ENCODE results near the gene CABP7. TPM values are rescaled to one million over a fixed set of nuclear protein-coding genes. Genes with fewer than 3 reads are reported as not detected.

The CABP7 gene
- total and polyA plus RNA-seq, 2 donors (not counting 3 experiments of a cell fraction or from before 2014, with no cell fraction given) = not detected

GRCh38 chr22:29755889-29756288, 36.1 kb downstream of the CABP7 start:
- CTCF ChIA-PET = interaction anchor here (0.7 to 1.7 kb wide), 3 partner anchors 10 to 249 kb away, joined by 3 to 4 read pairs (median 3); partner anchors contain the start of gene ZMAT5
- H3K27me3 ChIP-seq (ENCODE audit: control insufficient read depth in 2 of 2, insufficient read depth in 2 of 2, low read length in 2 of 2) = no peaks in the 10 kb centered on the region
- H3K36me3 ChIP-seq (ENCODE audit: control insufficient read depth in 2 of 2, extremely low read depth in 1 of 2, insufficient read depth in 2 of 2, low read length in 2 of 2) = no peaks in the 10 kb centered on the region
- H3K9me3 ChIP-seq (replicated peaks; ENCODE audit: control insufficient read depth, insufficient read depth, low read length) = no peaks in the 10 kb centered on the region
- H4K20me1 ChIP-seq (replicated peaks; ENCODE audit: control insufficient read depth, extremely low read depth, insufficient read depth, low read length) = no peaks in the 10 kb centered on the region
- intact Hi-C loops (cut with micrococcal nuclease) = no loop called here
- no peak overlapping the region for H3K9ac ChIP-seq (replicated peaks; ENCODE audit: extremely low read depth, insufficient read depth, low read length)
- no peak overlapping the region for H3K4me2 ChIP-seq (ENCODE audit: insufficient read depth, low read length)
- DNase-seq (ENCODE audit: low read depth, low spot score) (no peak), FAIRE-seq (no peak)
- H3K4me3 ChIP-seq (replicated peaks in 1 of 3; ENCODE audit: insufficient read depth in 1 of 3, low read depth in 1 of 3, low read length in 3 of 3) = no peak overlapping the region
- no peaks in the 10 kb centered on the region for H3K9me1 ChIP-seq (replicated peaks; ENCODE audit: control insufficient read depth, extremely low read depth, insufficient read depth, low read length)
- H3K79me2 ChIP-seq (ENCODE audit: control insufficient read depth, insufficient read depth, low read length) = no peaks in the 10 kb centered on the region
- H2AFZ ChIP-seq (ENCODE audit: low read depth, low read length) = no peak overlapping the region
- TF ChIP-seq POLR2AphosphoS5 (IDR thresholded peaks at IDR 0.05; ENCODE audit: insufficient read depth, low read depth, low read length) = no peak
- no peak for TF ChIP-seq MYC (IDR thresholded peaks at IDR 0.05; ENCODE audit: low read depth, low read length)
- TF ChIP-seq FOS (IDR thresholded peaks at IDR 0.05; ENCODE audit: borderline replicate concordance, insufficient read depth, low read length) = no peak
- TF ChIP-seq JUN (IDR thresholded peaks at IDR 0.05; ENCODE audit: borderline replicate concordance, insufficient read depth, insufficient read length, low read depth) = no peak
- no peak for TF ChIP-seq MAX (IDR thresholded peaks at IDR 0.05; ENCODE audit: insufficient read depth, insufficient read length)
- TF ChIP-seq CTCF (IDR thresholded peaks at IDR 0.05; ENCODE audit: extremely low read depth in 1 of 2, insufficient read depth in 1 of 2, low read depth in 1 of 2, low read length in 2 of 2) = no peak
- POLR2A ChIA-PET = no interaction called here
- H3K27ac ChIP-seq (ENCODE audit: insufficient read depth, low read depth, low read length) = no peak overlapping the region
- dilution Hi-C loops (cut with MboI; ENCODE audit: extremely low pct_ligation_motif_present, low sequenced_read_pairs) = no loop called here
- BruUV-seq (replicated peaks) = no TSS peak
- no peaks in the 10 kb centered on the region for H3K4me1 ChIP-seq (ENCODE audit: control insufficient read depth, extremely low read depth, insufficient read depth, low read length)

Data from endothelial cell of umbilical vein (primary cell).